HEK293 (cell line): Measurements from ENCODE around the gene KRTAP5-9.
A peak's percentile ranks its signal among the peaks of the same experiment; 100 is the strongest.
"Not testable (repeated sequence)": the region's sequence is repeated elsewhere in the genome, so short reads cannot be mapped to it uniquely, and the experiment has no call there.

Experiments used
- CTCF ChIA-PET: fragments of 350-600 bp; formaldehyde crosslinking; extraction: SDS; loops from one replicate; lab custom pipeline; 2021; ENCODE audit warnings: antibody characterized with exemption; lab: Yijun Ruan, JAX
- POLR2A ChIA-PET: fragments of 300-600 bp; formaldehyde crosslinking; extraction: SDS; loops from one replicate; lab custom pipeline; 2020; ENCODE audit warnings: antibody characterized with exemption, inconsistent platforms; lab: Yijun Ruan, JAX
- H3K27ac ChIP-seq: fragments of 200-500 bp; sonication (Bioruptor generic); 2 replicates; pipeline ENCODE4 v1.5.1; 2014; ENCODE audit warnings: low read depth, low read length, control low read depth, inconsistent platforms; ENCODE audit errors: extremely low read depth
- H3K36me3 ChIP-seq, 2 experiments: fragments of 200-500 bp in 1 of 2; sonication (Bioruptor generic) in 1 of 2; 1 replicate in 1 of 2; 2 replicates in 1 of 2; pipeline ENCODE4 v1.5.1; 2014 to 2017; ENCODE audit warnings: inconsistent platforms in 2 of 2, low read length in 2 of 2; ENCODE audit not compliant: control insufficient read depth in 2 of 2, insufficient read depth in 1 of 2
- H3K4me1 ChIP-seq: fragments of 200-500 bp; sonication (Bioruptor generic); 2 replicates; pipeline ENCODE4 v1.5.1; 2014; ENCODE audit warnings: mild to moderate bottlenecking, low read length, inconsistent platforms; ENCODE audit not compliant: control insufficient read depth, insufficient read depth
- H3K4me3 ChIP-seq: 2 replicates; pipeline ENCODE4 v1.5.1; 2011; ENCODE audit warnings: low read depth, mild to moderate bottlenecking, control low read depth, low read length, moderate library complexity
- H3K9me3 ChIP-seq: fragments of 200-500 bp; sonication (Bioruptor generic); 2 replicates; pipeline ENCODE4 v1.5.1; 2014; ENCODE audit warnings: low read depth, low read length, inconsistent platforms; ENCODE audit not compliant: control insufficient read depth, insufficient read depth
- BCL6B ChIP-seq: fragments of 450-650 bp; formaldehyde crosslinking; IDR thresholded peaks from 2 replicates; pipeline ENCODE4 v1.5.1; 2017; ENCODE audit warnings: missing biosample characterization, missing genetic modification characterization
- GLI4 ChIP-seq: fragments of 450-650 bp; formaldehyde crosslinking; IDR thresholded peaks from 2 replicates; pipeline ENCODE4 v1.5.1; 2016; ENCODE audit warnings: missing biosample characterization, missing genetic modification characterization
- MZF1 ChIP-seq: fragments of 450-650 bp; formaldehyde crosslinking; IDR thresholded peaks from 2 replicates; pipeline ENCODE4 v1.5.1; 2017; ENCODE audit warnings: missing biosample characterization, missing genetic modification characterization, borderline replicate concordance
- PRDM10 ChIP-seq: fragments of 450-650 bp; formaldehyde crosslinking; IDR thresholded peaks from 2 replicates; pipeline ENCODE4 v1.5.1; 2016; ENCODE audit warnings: missing biosample characterization, missing genetic modification characterization
- ZBTB44 ChIP-seq: fragments of 450-650 bp; IDR thresholded peaks from 2 replicates; pipeline ENCODE4 v1.5.1; 2018; ENCODE audit warnings: missing biosample characterization, mild to moderate bottlenecking, missing genetic modification characterization
- ZFP37 ChIP-seq: fragments of 450-650 bp; formaldehyde crosslinking; IDR thresholded peaks from 2 replicates; pipeline ENCODE4 v1.5.1; 2016; ENCODE audit warnings: missing biosample characterization, missing genetic modification characterization
- ZFP69B ChIP-seq: fragments of 450-650 bp; formaldehyde crosslinking; IDR thresholded peaks from 2 replicates; pipeline ENCODE4 v1.5.1; 2016; ENCODE audit warnings: missing biosample characterization, missing genetic modification characterization
- ZNF114 ChIP-seq: fragments of 450-650 bp; formaldehyde crosslinking; IDR thresholded peaks from 2 replicates; pipeline ENCODE4 v1.5.0; 2017; ENCODE audit warnings: missing biosample characterization, missing genetic modification characterization
- ZNF211 ChIP-seq: fragments of 450-650 bp; formaldehyde crosslinking; IDR thresholded peaks from 2 replicates; pipeline ENCODE4 v1.5.1; 2016; ENCODE audit warnings: low read depth, missing biosample characterization, missing genetic modification characterization
- ZNF221 ChIP-seq: fragments of 450-650 bp; formaldehyde crosslinking; IDR thresholded peaks from 2 replicates; pipeline ENCODE4 v1.5.1; 2017; ENCODE audit warnings: missing biosample characterization, missing genetic modification characterization, borderline replicate concordance
- ZNF24 ChIP-seq: fragments of 450-650 bp; formaldehyde crosslinking; IDR thresholded peaks from 2 replicates; pipeline ENCODE4 v1.5.1; 2016; ENCODE audit warnings: missing biosample characterization, missing genetic modification characterization
- ZNF350 ChIP-seq: fragments of 450-650 bp; formaldehyde crosslinking; IDR thresholded peaks from 2 replicates; pipeline ENCODE4 v1.5.0; 2017; ENCODE audit warnings: missing biosample characterization, mild to moderate bottlenecking, missing genetic modification characterization
- ZNF473 ChIP-seq: fragments of 450-650 bp; formaldehyde crosslinking; IDR thresholded peaks from 2 replicates; pipeline ENCODE4 v1.5.1; 2017; ENCODE audit warnings: missing biosample characterization, missing genetic modification characterization
- ZNF658 ChIP-seq: fragments of 450-650 bp; formaldehyde crosslinking; IDR thresholded peaks from 2 replicates; pipeline ENCODE4; 2016; ENCODE audit warnings: missing biosample characterization, missing genetic modification characterization
- ZNF776 ChIP-seq: fragments of 450-650 bp; formaldehyde crosslinking; IDR thresholded peaks from 2 replicates; pipeline ENCODE4 v1.5.0; 2017; ENCODE audit warnings: missing biosample characterization, missing genetic modification characterization, borderline replicate concordance
- ZNF830 ChIP-seq: fragments of 450-650 bp; IDR thresholded peaks from 2 replicates; pipeline ENCODE4 v1.5.0; 2018; ENCODE audit warnings: missing biosample characterization, missing genetic modification characterization, low read depth, mild to moderate bottlenecking, moderate library complexity
- ZSCAN30 ChIP-seq: fragments of 450-650 bp; IDR thresholded peaks from 2 replicates; pipeline ENCODE4 v1.5.1; 2018; ENCODE audit warnings: missing biosample characterization, mild to moderate bottlenecking, missing genetic modification characterization, moderate library complexity
- ZXDB ChIP-seq: fragments of 450-650 bp; formaldehyde crosslinking; IDR thresholded peaks from 2 replicates; pipeline ENCODE4 v1.5.1; 2016; ENCODE audit warnings: missing biosample characterization, missing genetic modification characterization

Gene KRTAP5-9

GRCh38 chr11:71580057-71581003 is 32.1 kb downstream of the KRTAP5-9 start (continued):
- TF ChIP-seq ZBTB44 (tag by site-specific recombination) (no peak), GLI4 (tag by site-specific recombination) (no peak), BCL6B (no peak), ZSCAN30 (tag by site-specific recombination) (peak; percentile 28; the same call in 1 of the 2 replicates)

- H3K4me3 ChIP-seq: no peak overlapping the region
- no peaks in the 10 kb centered on the region for H3K9me3 ChIP-seq
- TF ChIP-seq ZNF658 (tag by site-specific recombination) (no peak), ZNF473 (tag by site-specific recombination) (no peak), ZNF211 (tag by site-specific recombination) (no peak), ZFP69B (no peak), PRDM10 (tag by site-specific recombination) (no peak), ZNF221 (tag by site-specific recombination) (no peak)
- TF ChIP-seq, all 188 proteins: peak for 0
- CTCF ChIA-PET: interaction anchor here (0.6 to 1.2 kb wide), 4 partner anchors 10 to 831 kb away, joined by 3 to 4 read pairs (median 3); no protein-coding TSS in a partner anchor
- Histone ChIP-seq H3K36me3 (no peaks in the 10 kb centered on the region), H3K4me1 (no peaks in the 10 kb centered on the region), H3K27ac (no peak overlapping the region)
- POLR2A ChIA-PET: no interaction called here
Measured at GRCh38 chr11:71581826-71582225, 33.6 kb downstream of the KRTAP5-9 start.

- H3K4me3 ChIP-seq: no peak within 1 kb of the TSS
- H3K4me1 ChIP-seq: no peaks in the 10 kb centered on the region
- no peak for TF ChIP-seq ZNF24 (tag by site-specific recombination)
- TF ChIP-seq ZNF830: no peak
- no peak for TF ChIP-seq ZXDB (tag by site-specific recombination)
- TF ChIP-seq ZFP37 (tag by site-specific recombination): no peak
- TF ChIP-seq ZNF350 (tag by site-specific recombination): no peak
- TF ChIP-seq ZNF114 (tag by site-specific recombination): no peak
- no peak for TF ChIP-seq ZNF776 (tag by site-specific recombination)
- TF ChIP-seq MZF1: no peak
- CTCF ChIA-PET: interaction anchor here (0.6 to 1.2 kb wide), 4 partner anchors 8 to 831 kb away, joined by 3 to 4 read pairs (median 3); no protein-coding TSS in a partner anchor
- H3K36me3 ChIP-seq: no peaks in the 10 kb centered on the region
- H3K9me3 ChIP-seq: no peaks in the 10 kb centered on the region
- no peak within 1 kb of the TSS for H3K27ac ChIP-seq
- POLR2A ChIA-PET: no interaction called here
Measured at GRCh38 chr11:71582309-71582895, 34.2 kb downstream of the KRTAP5-9 start, which contains the start of gene KRTAP5-11. TSS of gene KRTAP5-11 (minus strand) at chr11:71582875. CDS start at chr11:71582837, 38 bp downstream.

- H3K4me3 ChIP-seq, H3K36me3 ChIP-seq, POLR2A ChIA-PET, H3K27ac ChIP-seq, H3K4me1 ChIP-seq, H3K9me3 ChIP-seq: not testable (repeated sequence)
- CTCF ChIA-PET: interaction anchor here (0.6 kb wide), 1 partner anchor 9 kb away, joined by 3 read pairs; no protein-coding TSS in a partner anchor
Measured at GRCh38 chr11:71582969-71583368, 34.7 kb downstream of the KRTAP5-9 start.

- POLR2A ChIA-PET, H3K4me1 ChIP-seq, H3K9me3 ChIP-seq, H3K36me3 ChIP-seq, CTCF ChIA-PET, H3K27ac ChIP-seq, H3K4me3 ChIP-seq: not testable (repeated sequence)
Measured at GRCh38 chr11:71585673-71586072, 37.5 kb downstream of the KRTAP5-9 start.
